Iris pigment epithelial cell (primary cell): ENCODE results near the gene FOXJ1.
"Not testable (repeated sequence)": the region's sequence is repeated elsewhere in the genome, so short reads cannot be mapped to it uniquely, and the experiment has no call there.

Experiments used
- DNase-seq: peaks from one replicate; pipeline ENCODE4 v3.0.0-alpha.2; 2011; ENCODE audit warnings: low read depth

The FOXJ1 gene

DNA sequence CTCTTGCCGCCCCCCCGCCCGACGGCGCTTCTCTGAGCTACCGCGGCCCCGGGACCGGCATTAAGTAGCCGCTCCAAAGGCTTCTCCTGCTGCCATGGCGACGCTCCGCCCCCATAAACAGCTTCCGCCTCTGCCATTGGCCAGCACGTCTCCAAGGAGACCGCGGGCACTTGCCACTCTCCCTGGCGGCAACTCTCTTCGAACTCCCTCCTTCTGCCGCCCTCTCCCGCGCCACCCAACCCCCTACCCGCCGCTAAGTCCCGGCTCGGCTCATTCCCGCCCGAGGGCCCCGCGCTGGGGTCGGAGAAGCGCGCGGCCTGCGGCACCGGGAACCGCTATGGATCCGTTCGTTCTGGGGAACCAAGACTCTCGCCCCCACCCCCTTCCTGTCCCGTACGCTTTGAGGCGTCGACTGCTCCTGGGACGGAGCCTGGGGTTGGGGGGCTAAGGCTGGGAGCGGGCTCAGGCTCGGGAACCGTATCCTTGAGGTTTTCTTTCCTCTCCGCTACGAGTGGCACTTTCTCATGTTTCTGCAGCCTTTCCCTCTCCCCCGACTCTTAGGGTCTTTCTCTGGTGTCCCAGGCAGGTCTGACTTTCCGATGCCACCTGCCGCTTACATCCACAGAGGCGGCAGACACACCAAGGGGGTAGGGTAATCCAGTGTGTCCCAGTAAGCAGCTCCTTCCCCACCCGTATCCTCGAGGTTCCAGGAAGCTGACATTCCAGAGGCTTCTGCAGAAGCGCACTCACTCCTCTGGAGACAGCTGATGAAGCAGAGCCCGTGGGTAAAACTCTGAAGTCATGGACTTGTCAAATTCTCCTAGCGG is at the start of gene FOXJ1:
TSS of gene FOXJ1 (minus strand) at position 34 of the 827 bp plus-strand sequence. CDS start 850 bp downstream, outside the sequence.
- peak; percentile 73 for DNase-seq

DNA sequence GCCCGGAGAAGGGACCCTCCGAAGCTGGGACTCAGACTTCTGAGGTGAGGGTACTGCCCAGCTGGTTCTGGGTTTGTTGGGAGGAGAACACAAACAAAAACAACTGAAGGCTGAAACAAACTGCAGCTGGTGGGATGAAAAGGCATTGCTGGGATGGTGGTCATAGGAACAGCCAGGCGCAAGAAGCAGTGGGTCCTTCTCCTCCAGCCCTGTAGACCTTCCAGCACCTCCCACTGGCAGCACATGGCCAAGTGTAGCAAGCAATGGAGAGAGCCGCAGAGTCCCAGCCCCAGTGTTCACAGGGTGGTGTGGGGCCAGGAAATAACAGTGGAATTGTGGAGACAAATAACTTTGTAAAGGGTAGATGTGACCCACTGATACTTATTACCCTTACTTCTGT is 48.7 kb upstream of the FOXJ1 start:
- no peak for DNase-seq

- DNase-seq = no peak
These were observed 48.2 kb upstream of the FOXJ1 start for GRCh38 chr17:76189247-76189646.

GRCh38 chr17:76188213-76189016 is 47.4 kb upstream of the FOXJ1 start:
- peak; percentile 49 for DNase-seq

- DNase-seq = not testable (repeated sequence)
These were observed 45.7 kb upstream of the FOXJ1 start for GRCh38 chr17:76186774-76187173.

GRCh38 chr17:76184290-76184689 is 43.2 kb upstream of the FOXJ1 start:
- no peak for DNase-seq

DNA sequence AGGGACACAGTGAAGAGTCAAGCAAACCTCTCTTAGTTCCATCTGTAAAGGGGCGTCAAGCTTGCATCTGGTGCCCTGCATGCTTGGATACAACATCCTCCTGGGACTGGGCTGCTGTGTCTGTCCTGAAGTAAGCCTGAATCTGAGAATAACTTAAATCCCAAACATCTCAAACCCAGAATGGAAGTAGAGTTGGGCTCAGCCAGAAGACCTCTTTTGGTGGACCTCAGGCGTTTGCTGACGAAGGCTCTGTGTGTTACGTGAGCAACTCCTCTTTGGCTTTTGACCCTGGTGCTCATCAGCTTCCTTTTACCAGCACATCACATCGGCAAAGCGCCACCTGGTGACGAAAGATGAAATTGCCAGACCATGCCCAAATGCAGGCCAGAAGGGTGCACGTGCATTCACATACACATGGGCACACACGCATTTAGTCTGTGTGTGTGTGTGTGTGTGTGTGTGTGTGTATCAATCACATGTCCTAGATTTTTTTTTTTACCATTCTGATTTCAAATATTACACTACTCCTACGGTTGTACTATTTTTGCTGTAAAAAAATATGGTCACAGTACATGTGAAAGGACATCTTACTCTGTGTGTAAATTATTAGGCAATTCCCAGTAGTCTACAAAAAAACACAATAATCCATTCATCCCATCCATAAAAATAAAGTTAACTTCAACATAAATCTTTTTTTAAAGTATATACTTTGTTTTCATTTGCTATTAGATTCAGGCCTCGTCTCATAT is 41.1 kb upstream of the FOXJ1 start:
- DNase-seq = peak; percentile 84

DNA sequence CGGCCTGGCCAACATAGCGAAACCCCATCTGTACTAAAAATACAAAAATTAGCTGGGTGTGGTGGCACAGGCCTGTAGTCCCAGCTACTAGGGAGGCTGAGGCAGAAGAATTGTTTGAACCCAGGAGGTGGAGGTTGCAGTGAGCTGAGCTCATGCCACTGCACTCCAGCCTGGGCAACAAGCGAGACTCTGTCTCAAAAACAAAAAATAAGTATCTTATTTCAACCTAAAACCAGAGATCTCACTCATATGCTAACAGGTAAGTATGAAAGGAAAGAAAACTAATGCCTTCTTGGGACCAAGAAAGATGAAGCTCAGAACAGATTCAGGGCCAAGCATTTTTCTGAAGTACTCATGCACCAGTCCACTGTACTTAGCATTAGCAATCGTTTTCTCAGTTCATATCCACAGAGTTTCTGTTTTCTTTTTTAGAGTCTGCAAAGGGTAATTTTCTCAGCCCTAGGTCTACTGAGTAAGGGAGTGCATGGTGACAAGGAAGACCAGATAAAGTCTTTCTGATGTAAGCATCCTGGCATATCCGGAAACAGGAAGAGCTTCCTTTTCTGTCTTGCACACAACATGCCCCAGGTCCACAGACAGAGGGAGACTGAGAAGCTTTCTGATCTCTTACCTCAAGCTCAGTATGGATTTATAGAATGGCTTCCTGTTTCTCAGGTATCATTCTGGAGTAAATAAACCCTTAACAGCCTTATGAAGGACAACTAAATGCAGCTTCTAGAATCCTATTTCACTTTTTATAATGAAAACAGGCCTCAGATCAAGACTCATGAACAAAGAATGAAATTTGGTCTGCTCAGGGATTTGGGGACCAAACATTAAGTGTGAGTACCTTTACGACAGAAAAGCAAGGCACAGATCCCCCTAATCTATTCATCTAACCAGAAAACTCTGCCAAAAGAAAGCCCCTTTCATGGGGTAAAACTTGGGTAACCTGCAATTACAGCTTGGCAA is 38.7 kb upstream of the FOXJ1 start:
- DNase-seq = peak; percentile 33

DNA sequence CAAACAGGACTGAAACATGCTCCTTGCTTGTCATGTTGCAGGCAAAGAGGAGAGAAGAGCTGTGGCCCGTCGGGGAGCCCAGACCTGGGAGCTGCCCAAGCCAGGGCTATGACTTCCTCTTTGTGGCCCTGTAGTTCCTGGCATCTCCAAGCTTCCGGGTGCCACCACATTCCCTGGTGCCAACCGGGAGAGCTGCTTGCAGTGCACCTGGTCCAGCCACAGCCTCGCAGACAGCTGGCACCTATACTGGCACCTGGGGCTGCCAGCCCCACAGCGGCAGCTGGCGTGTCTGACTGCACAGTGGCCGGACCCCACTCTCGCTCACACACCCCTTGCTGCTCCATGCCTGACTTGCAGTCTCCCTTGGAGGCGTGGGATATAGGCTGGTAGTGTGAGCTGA is 37.1 kb upstream of the FOXJ1 start:
- no peak for DNase-seq

GRCh38 chr17:76176701-76177574 is 35.9 kb upstream of the FOXJ1 start:
- DNase-seq = no peak

- DNase-seq = no peak
These were observed 33.0 kb upstream of the FOXJ1 start for GRCh38 chr17:76174037-76174436.

DNA sequence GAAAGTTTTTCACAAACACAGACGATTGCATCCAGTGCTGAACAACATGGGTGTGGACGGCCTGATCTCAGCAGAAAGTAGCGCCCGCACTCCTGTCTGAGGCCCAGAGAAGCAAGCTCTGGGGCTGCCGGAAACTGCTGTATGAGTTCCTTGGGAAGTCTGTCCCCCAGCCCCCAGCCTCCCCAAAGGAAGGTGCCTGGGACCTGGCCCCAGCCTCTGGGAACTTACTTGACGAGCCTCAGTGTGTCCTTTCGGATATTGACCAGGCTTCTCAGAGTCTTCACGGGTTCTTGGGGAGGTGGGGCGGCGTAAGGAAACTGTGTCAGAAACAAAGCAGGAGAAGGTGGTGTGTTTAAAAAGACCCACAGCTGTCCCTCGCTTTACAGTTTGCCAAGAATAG is 32.4 kb upstream of the FOXJ1 start:
- no peak for DNase-seq

- no peak for DNase-seq
These were observed 30.7 kb upstream of the FOXJ1 start for GRCh38 chr17:76171706-76172105.

GRCh38 chr17:76170114-76170513 is 29.1 kb upstream of the FOXJ1 start:
- DNase-seq = no peak

DNA sequence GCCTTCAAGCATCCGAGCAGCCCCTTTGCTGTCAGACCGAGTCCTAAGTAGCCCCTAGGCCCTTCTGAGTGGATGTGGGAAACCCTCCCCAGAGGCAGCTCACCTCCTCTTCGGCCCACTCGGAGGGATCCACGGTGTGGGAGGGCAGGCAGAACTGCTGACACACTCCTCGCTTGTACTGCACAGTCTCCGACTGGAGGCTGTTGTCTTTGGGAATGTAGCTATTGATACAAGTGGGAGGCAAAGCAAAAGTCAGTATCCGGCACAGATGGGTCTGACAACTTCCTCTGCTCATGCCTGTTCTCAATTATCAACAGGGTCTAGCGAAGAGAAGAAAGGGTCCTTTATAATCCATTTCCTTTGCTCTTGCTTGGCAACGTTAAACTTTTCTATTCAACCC is 25.9 kb upstream of the FOXJ1 start:
- DNase-seq = no peak

DNA sequence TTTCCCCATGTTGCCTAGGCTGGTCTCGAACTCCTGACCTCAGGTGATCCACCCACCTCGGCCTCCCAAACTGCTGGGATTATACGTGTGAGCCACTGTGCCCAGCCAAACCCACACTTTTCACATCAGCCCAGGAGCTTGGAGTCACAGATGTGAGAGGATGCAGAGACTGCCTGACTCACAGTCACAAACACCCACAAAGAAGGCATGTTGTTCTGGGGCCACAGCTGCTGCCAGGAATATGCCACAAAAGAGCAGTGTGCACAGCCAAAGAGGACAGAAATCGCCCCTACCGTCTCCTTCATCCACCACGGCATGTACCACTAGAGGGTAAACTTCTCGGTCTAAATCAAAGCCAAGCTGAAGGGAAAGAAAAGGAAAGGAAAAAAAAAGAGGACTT is 25.1 kb upstream of the FOXJ1 start:
- no peak for DNase-seq

GRCh38 chr17:76164331-76164730 is 23.3 kb upstream of the FOXJ1 start:
- no peak for DNase-seq

- DNase-seq = no peak
These were observed 22.9 kb upstream of the FOXJ1 start for GRCh38 chr17:76163919-76164318.

DNA sequence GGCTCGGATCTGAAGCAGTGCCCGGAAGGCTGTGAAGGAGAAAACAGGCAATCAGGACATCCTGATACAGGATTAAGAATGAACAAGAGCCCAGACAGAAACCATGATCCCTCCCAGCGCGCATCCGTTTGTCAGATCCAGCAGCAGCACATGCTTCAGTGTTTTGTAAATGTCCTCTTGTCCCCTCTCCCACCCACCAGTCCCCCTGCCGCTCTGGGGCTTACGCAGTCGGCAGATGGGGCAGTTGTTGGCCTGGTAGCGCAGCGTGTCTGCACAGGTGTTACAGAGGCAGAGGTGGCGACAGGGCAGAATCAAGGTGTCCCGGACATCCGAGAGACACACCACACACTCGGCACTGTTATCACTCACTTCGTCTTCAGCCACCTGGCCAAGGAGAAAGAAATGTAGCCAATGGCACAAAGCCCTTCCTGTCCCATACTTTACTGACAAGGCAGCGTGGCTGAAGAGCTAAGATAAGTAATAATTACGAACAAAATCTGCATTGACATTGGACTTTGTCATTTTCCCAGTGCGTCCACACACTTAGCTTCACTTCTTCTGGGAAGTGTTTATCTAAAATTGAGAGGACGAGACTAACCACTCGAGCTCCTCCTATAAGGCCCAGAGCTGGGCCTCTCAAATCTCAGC is 20.7 kb upstream of the FOXJ1 start:
- no peak for DNase-seq
